HG03469 (cell line): ENCODE measurements around the gene MUC5B.
"Not testable (repeated sequence)": the region's sequence is repeated elsewhere in the genome, so short reads cannot be mapped to it uniquely, and the experiment has no call there.

Source experiments
- ATAC-seq: cut with Tn5 transposase; IDR thresholded peaks from one replicate; pipeline ENCODE4 v1.9.1; 2021; ENCODE audit warnings: mild to moderate bottlenecking, moderate library complexity, moderate number of reproducible peaks; ENCODE audit not compliant: unreplicated experiment

The MUC5B gene

DNA sequence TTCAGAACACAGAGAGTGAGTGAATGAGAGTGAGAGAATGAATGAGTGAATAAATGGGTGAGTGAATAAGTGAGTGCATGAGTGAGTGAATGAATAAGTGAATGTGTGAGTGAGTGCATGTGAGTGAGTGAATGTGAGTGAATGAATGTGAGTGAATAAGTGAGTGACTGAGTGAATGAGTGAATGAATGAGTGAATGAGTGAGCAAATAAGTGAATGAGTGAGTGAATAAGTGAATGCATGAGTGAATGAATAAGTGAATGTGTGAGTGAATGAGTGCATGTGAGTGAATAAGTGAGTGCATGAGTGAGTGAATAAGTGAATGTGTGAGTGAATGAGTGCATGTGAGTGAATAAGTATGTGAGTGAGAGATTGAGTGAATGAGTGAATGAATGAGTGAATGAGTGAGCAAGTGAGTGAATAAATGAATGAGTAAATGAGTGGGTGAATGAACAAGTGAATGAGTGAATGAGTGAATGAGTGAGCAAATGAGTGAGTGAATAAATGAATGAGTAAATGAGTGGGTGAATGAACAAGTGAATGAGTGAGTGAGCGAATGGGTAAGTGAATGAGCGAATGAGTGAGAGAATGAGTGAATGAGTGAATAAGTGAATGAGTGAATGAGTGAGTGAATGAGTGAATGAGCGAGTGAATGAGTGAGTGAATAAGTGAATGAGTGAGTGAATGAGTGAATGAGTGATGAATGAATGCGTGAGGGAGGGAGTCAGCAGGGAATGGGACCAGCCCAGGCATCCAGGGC, 21.3 kb upstream of the MUC5B start:
- no peak for ATAC-seq

DNA sequence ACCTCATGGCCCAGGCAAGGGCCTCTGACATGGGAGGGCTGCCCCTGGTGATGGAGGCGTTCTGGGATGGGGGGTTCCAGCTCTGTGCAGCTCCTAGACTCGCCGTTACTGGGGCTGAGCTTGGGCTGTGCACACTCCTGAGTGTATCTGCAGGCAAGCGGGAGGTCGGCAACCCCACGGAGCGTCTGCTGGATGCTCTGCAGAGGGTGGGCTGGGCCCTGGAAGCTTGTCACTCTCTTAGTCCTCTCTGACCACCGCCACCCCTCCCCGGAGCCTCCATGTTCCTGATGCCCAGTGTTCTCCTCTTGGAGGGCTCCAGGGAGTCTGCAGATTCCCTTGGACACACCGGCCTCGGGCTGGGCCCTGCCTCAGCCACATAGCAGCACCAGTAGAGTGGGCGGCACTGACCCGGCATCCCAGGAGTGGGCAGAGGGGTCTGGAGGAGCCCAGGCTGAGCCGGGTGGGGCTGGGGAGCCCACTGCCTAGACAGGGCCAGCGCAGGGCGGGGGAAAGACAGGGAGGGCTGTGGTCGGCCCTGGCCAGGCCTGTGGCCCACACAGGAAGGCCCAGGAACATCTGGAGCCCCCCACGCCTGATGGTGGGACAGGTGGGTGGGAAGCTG, 20.6 kb upstream of the MUC5B start:
- no peak for ATAC-seq

DNA sequence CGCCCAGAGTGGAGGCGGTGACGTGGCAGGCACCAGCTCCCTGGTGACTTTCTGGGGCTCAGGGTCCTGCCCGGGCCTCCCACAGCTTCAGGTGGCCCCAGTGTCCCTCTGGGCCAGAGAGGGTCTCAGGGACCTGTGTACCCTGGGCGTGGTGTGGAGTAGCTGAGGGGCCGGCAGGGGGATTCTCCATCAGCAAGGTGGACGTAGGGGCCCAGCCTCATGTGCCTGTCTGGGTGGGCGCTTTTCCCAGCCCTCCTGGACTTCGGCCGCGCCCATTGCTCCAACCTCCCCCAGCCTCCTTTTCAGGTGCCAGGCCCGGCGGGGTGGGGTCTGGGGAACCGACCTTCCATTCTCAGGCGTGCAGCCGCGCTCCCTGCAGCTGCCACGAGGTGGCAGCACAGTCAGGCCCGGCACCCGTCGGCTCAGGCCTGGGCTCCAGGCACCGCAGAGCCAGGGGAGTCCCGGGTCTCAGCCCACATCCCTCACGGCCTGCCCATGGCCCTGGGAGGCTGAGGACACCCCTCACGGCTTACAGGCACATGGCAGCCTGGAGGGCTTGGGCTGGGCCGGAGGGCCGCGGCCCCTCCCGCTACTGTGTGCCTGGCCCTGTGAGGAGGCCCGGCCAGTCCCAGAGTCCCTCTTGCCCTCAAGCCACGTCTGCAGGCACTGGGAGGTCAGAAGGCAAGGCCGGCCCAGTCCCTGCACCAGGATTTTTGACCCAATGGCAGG, 19.9 kb upstream of the MUC5B start:
- no peak for ATAC-seq

DNA sequence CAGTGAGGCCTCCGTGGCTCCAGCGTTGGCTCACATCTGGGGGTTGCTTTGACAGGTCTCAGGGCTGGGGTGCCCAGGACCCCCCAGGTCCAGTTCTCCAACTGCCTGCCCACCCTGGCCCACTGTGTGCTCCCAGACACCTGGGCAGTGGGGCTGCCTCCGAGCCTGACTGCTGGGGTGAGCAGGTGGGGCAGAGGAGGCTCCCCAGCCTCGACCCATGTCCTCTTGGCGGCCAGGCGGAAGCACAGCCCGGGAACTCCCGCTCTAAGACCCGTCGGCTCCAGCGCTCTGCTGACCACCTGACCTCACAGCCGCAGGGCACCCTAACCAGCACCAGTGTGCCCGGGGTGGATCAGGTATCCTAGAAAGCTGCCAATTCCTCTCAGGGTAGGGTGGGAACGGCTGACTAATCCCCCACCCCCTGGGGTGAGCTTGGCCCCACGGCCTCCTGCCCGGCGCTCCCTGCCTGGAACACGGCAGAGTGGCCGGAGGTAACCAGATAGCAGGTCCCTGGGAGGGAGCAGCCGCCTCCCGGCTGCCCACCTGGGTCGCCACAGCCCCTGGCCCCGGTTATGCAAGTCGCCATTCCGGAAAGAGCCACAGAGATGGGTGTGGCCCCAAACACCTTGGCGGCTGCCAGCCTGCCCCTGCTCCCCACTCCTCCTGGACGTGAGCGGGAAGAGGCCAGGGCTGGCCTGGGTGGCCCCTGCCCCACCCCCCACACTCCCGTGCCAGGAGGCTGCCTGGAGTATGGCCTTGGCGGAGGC, 19.2 kb upstream of the MUC5B start:
- no peak for ATAC-seq

DNA sequence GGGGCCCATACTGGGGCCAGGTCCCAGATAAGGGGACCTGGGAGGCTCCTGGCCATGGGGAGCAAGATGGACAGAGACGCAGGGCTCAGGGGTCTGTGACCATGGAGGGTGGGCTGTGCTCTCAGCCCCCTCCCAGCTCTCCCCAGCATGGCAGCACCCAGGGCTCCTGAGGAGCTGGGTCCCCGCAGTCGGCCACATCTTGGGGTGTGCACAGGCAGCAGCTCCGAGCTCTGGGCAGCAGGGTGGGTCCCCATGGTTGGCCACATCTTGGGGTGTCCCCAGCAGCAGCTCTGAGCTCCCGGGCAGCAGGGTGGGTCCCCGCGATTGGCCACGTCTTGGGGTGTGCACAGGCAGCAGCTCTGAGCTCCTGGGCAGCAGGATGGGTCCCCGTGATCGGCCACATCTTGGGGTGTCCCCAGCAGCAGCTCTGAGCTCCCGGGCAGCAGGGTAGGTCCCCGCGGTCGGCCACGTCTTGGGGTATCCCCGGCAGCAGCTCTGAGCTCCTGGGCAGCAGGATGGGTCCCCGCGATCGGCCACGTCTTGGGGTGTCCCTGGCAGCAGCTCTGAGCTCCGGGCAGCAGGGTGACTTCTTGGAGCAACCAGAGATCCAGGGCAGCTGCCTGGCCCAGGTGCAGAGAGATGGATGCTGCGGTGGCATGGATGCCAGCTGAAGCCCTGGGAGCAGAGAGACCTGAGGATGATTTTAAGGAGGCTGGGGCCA, 18.3 kb upstream of the MUC5B start:
- no peak for ATAC-seq

DNA sequence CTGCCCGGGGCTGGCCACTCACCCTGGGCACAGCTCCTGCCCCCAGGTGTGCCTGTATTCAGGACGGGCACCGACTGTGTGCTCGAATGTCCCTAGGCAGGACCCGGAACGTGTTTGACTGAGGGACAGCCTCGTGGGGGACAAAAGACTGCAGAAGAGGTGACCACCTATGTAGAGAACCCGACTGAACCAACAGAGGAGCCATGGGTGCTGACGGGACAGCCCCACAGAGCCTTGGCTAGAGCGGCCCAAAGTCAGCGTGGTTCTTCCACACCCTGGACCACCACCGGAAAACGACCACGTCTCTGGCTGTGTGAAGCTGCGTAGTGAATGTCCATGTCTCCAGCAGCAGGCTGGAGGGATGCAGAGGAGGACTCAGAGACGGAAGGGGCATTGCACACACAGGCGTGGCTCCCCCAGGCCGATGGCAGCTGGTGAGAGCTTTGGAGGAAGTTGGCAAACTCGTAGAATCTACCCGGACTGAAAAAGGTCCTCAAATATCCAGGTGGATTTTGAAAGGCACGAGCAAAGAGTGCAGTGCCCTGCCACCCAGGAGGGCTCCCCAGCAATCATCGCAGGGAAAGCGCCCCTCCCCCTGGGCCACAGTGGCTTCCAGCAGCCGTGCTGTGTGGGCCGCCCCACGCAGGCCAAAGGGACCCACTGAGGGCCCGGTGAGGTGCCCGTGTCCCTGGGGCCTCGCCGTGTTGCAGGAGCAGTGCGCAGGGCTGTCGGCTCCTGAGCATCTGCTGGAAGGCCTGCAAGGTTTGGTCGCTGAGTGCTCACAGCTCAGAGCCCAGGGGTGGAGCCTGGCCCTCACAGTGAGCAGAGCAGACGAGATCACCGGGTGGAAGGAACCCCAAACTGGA, 17.5 kb upstream of the MUC5B start:
- ATAC-seq, result no peak

DNA sequence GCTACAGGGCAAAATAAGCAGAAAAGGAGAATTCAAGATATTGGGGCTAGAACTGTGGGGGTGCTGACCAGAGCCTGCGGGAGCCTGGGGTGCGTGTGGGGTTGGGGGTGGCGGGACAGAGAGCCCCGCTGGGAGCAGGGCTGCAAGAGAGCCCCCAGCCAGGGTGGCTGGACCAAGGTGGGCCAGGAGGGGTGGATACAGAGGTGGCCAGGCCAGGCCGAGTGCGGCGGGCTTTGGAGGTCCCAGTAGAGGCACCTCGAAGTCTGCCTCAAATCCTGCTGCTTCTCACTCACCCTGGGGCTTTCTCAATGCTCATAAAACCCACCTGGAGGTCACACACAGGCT, 16.9 kb upstream of the MUC5B start:
- no peak for ATAC-seq

DNA sequence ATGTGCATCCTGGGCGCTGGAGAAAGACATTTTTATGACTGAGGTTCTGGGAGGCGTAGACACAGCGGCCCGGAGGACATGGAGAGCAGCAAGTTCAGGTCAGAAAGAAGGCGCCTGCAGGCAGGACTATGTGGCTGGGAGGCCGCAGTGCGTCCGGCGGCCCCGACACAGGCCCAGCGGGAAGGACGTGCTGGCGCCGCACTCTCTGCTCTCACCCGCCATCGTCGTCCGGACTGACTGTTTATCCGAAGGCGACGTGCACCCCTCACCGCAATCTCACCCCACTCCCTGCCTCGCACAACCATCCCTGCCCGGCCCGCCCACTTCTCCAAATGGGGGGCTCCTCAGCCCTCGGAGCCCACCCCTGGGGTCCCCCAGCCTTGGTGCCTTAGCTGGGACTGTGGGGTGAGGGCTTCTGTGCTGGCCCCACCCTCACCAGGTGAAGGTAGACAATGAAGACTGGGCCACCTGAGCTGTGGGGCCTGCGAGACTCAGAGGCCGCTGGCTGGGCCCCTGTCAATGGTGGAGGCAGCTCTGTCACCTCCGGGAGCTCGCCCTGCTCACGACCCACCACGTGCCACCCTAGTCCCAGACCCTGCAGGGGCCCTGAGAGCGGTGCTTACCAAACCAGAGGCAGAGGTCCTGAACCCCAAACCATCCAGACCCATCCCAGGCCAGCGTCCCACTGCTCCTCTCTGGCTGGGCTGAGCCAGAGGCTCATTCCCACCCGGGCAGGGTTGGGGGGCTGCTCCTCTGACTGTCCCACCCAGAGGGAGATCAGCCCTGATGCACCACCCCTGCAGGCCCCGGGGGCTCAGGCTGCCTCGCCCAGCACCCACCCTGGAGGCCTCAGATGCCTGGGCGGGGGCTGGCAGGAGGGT, 16.2 kb upstream of the MUC5B start:
- ATAC-seq, result no peak

DNA sequence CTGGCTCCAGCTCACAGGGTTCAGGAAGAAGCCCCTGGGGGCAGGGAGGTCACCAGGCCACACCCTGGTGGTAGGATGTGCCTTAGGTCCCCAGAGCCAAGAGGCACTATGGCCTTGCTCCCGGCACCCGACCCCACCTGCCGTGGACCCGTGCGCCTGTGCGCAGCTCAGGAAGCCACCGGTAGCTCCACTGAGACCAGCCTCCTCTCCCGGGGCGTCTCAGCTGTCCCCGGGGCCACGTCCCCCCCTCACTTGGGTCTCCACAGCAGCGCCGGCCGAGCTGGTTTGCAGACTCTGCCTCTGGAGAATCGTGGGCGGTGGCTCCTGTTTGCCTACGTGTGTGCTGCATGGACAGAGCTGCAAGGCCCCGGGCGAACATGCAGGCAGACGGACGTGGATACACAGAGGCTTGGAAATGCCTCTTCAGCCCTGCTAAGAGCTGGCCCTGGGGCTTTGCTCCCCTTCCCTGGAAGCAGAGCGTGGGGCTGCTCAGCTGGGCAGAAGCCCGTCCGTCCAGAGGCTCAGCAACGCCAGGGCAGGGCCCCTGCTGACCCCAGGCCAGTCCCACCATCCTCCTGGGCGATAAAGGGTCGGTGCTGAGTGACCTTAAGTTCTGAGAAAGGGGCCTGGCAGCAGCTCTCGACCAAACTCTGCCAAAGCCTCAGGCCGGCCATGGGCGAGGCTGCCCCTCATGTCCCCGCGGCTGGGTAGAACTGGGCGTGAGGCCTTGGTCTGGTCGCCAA, 15.3 kb upstream of the MUC5B start:
- ATAC-seq, result no peak

DNA sequence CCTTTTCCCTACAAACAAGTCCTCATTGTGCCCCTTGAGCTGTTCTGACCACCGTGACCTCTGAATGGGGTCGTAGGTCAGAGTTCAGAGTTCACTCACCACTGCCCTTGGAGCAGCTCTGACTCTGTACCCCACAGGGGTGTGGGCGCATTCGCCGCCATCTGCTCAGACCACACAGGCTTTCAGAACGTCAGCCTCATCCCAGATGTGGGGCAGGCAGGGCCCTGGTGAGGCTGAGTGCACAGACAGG, 14.8 kb upstream of the MUC5B start:
- ATAC-seq, result no peak

DNA sequence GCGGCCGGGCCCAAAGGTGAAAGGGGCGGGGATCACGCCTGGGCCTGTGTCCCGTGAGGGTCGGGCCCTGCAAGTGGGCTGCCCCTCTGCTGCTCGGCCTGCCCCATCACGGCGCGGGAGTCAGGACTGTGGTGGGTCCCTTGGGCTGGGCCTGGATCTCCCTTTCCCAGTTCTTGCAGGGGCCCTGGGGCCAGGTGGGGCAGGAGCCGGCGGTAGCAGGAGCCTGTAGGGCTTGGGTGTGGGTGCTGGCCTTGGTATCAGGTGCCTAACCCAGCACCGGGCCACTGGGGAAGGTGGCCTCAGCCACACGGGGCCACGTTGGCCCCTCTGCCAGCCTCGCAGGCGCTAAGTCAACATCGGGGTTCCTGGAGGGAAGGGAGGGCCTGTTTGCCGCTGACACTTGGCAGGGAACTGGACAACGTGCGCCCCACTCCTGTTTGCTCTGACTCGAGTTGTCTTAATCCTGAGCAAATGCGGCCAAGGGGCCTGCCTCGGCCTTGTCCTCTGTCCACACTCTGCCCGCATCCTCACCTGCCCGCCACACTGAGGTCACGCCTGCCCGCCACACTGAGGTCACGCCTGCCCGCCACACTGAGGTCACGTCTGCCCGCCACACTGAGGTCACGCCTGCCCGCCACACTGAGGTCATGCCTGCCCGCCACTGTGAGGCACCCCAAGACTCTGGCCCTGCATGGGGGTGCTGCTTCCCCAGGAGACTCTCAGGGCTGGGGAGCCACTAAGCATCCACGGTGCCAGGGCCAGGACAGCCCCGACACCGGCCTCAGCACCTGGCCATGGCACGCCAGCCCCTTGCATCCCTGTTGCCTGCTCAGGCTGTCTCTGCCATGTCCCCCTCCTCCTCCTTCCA, 14.2 kb upstream of the MUC5B start:
- no peak for ATAC-seq

DNA sequence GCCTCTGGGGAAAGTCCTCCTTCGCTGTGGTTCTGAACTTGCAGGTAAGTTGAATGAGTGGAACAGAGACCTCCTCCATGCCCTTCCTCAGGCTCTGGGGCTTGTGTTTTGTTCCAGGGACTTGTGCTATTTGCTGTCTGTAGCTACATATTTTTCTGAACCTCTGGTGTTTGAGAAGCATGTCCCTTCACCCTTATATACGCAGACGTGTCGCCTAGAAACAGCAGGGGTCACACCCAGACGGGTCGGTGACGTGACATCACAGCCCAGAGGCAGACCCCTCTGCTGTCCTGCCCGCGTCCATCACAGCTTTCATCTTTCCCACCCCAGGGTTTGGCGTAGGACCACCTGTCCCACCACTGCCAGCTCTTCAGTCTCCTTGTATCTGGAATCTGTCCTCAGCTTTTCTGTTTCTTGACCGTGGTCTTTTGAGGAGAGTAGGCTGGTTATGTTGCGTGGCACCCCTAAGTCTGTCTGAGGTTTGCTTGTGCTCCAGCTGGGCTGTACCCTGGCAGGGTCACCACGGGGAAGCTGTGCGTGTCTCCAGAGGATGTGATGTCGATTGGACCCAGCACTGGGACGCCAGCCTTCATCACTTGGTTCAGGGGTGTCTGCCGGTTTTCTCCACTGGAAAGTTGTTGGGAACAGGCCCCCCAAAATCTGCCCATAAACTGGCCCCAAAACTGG, 13.4 kb upstream of the MUC5B start:
- no peak for ATAC-seq

DNA sequence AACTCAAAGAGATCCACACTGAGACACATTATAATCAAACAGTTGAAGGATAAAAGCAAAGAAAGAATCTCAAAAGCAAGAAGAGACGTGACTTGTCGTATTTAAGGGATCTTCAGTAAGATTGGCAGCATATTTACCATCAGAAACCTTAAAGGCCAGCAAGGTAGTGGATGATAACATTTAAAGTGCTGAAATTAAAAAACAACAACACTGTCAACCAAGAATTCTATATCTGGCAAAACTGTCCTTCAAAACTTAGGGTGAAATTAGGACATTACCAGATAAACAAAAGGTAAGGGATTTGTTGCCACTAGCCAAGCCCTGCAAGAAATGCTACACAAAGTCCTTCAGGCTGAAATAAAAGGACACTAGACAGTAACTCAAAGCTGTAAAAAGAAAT, 11.0 kb upstream of the MUC5B start:
- no peak for ATAC-seq

DNA sequence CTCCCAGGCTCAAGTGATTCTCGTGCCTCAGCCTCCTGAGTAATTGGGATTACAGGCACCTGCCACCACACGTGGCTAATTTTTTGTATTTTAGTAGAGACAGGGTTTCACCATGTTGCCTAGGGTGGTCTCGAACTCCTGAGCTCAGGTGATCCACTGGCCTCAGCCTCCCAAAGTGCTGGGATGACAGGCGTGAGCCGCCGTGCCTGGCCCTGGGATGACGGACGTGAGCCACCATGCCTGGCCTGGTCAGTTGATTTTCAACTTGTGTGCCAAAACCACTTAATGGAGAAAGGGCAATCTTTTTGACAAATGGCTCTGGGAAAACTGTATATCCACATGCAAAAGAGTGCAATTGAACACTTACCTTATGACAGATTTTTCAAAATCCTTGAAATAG, 7.0 kb upstream of the MUC5B start:
- not testable (repeated sequence) for ATAC-seq

DNA sequence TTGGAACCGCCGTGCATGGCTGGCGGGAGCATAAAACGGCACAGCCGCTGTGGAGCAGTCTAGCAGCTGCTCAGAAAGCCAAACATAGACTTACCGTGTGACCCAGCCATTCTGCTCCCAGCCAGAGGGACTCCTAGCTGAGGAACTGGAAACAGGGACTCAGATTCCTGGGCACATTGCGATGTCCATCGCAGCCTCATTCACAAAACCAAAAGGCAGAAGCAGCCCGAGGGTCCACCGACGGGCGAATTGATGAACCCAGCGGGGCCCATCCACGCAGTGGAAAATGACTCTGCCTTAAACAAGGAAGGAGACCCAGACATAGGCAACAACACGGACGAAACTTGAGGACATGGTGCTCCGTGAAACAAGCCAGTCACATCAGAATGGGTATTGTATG, 5.7 kb upstream of the MUC5B start:
- no peak for ATAC-seq

DNA sequence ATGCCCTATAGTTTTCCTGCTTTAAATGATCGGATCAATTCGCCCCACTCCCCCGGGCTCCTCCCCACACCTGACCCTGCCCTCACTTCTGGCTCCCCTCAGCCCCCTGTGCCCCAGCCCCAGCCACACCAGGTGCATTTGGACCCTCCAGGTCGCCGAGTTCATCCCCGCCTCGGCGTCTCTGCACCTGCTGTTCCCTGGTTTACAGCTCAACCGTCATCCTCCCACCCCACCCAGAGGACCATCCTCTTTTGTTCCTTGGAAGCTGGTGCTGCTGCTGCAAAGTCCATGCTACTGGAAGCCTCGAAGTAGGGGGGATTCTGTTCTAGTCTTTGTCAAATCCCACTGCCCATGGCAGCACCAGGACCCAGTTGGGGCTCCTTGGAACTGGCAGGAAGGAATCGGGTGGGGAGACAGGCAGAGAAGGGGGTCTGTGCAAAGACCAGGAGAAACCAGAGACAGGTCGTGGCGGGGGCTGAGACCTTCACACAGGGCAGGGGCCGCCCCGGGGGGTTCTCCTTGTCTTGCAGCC, 4.5 kb upstream of the MUC5B start:
- ATAC-seq, result no peak
